GM12878 (cell line): ENCODE results near the gene RIOK1. TPM values are rescaled to one million over a fixed set of nuclear protein-coding genes. Genes with fewer than 3 reads are reported as not detected.

Experiments
- ATAC-seq: fragments of 200-7000 bp; cut with Tn5 transposase; 3 replicates; pipeline ENCODE4 v1.9.1; 2020; ENCODE audit warnings: mild to moderate bottlenecking, moderate library complexity
- BruUV-seq: library from RNA; stranded (reverse); fragments of 400-500 nt; replicated peaks from 2 replicates; lab custom pipeline; 2021; lab: Mats Ljungman, UMichigan
- CTCF ChIA-PET: fragments of 300-600 bp; sonication (Branson Sonifier 250); formaldehyde crosslinking; extraction: SDS; loops from one replicate; lab custom pipeline; 2021; ENCODE audit warnings: inconsistent platforms; lab: Yijun Ruan, JAX
- POLR2A ChIA-PET: fragments of 350-600 bp; formaldehyde crosslinking; extraction: SDS; loops from one replicate; lab custom pipeline; 2021; ENCODE audit warnings: inconsistent platforms; lab: Charles Lee
- RAD21 ChIA-PET: fragments of 300-600 bp; sonication (Branson Sonifier 250); formaldehyde crosslinking; loops from one replicate; lab custom pipeline; 2023; ENCODE audit warnings: antibody characterized with exemption; ENCODE audit not compliant: unreplicated experiment; lab: Charles Lee
- SMC1A ChIA-PET: fragments of 300-600 bp; sonication (Branson Sonifier 250); formaldehyde crosslinking; loops from one replicate; lab custom pipeline; 2023; ENCODE audit not compliant: unreplicated experiment, uncharacterized antibody; lab: Charles Lee
- DNase-seq: peaks from one replicate; pipeline ENCODE4 v3.0.0-alpha.2; 2011; ENCODE audit warnings: low read depth, low spot score
- FAIRE-seq: peaks from 3 replicates; lab custom pipeline; 2011; peaks lifted over from hg19 to GRCh38; lab: Jason Lieb, UNC
- H2AFZ ChIP-seq: 2 replicates; pipeline ENCODE4 v1.6.0; 2011; ENCODE audit warnings: low read depth, low read length, control low read depth; ENCODE audit not compliant: control insufficient read depth
- H3K27ac ChIP-seq: 2 replicates; pipeline ENCODE4 v1.5.1; 2011; ENCODE audit warnings: control low read depth; ENCODE audit not compliant: control insufficient read depth, insufficient read depth
- H3K27me3 ChIP-seq, 2 experiments: replicated peaks in 1 of 2; 2 replicates each; pipeline versions ENCODE4 v1.6.0 to v1.6.1; 2011; ENCODE audit warnings: low read length in 1 of 2; ENCODE audit not compliant: control insufficient read depth in 2 of 2, insufficient read depth in 2 of 2
- H3K36me3 ChIP-seq, 2 experiments: 2 replicates each; pipeline ENCODE4 v1.5.1; 2011; ENCODE audit warnings: low read length in 1 of 2; ENCODE audit not compliant: control insufficient read depth in 2 of 2, insufficient read depth in 2 of 2
- H3K4me1 ChIP-seq: 2 replicates; pipeline ENCODE4 v1.6.1; 2011; ENCODE audit warnings: mild to moderate bottlenecking, low read length, moderate library complexity, mixed read lengths; ENCODE audit not compliant: control insufficient read depth, insufficient read depth
- H3K4me2 ChIP-seq: 2 replicates; pipeline ENCODE4 v1.6.0; 2011; ENCODE audit warnings: control low read depth; ENCODE audit not compliant: control insufficient read depth, insufficient read depth
- H3K4me3 ChIP-seq: fragments of 200-600 bp; sonication (generic); 2 replicates; pipeline ENCODE4 v1.5.1; 2016
- H3K79me2 ChIP-seq: 2 replicates; pipeline ENCODE4 v1.6.0; 2011; ENCODE audit warnings: low read length; ENCODE audit not compliant: control insufficient read depth, insufficient read depth
- H3K9ac ChIP-seq: 2 replicates; pipeline ENCODE4 v1.8.0; 2011; ENCODE audit warnings: low read length, control low read depth, mixed read lengths; ENCODE audit not compliant: control insufficient read depth, insufficient read depth
- H3K9me3 ChIP-seq: replicated peaks from 3 replicates; pipeline ENCODE4 v1.5.1; 2011; ENCODE audit warnings: mild to moderate bottlenecking, low read length; ENCODE audit not compliant: control insufficient read depth, insufficient read depth
- H4K20me1 ChIP-seq: 2 replicates; pipeline ENCODE4 v1.6.0; 2011; ENCODE audit not compliant: control insufficient read depth, insufficient read depth
- BACH1 ChIP-seq: fragments of 450-650 bp; IDR thresholded peaks from 2 replicates; pipeline ENCODE4 v1.6.1; 2017; ENCODE audit warnings: mild to moderate bottlenecking, borderline replicate concordance
- BCLAF1 ChIP-seq: fragments of 450-650 bp; IDR thresholded peaks from 2 replicates; pipeline ENCODE4 v1.6.1; 2017; ENCODE audit warnings: antibody characterized with exemption, mild to moderate bottlenecking, moderate library complexity
- CHD4 ChIP-seq: fragments of 200-600 bp; sonication (generic); IDR thresholded peaks from 2 replicates; pipeline ENCODE4 v1.6.1; 2016; ENCODE audit warnings: mild to moderate bottlenecking
- E2F8 ChIP-seq: fragments of 450-650 bp; IDR thresholded peaks from 2 replicates; pipeline ENCODE4 v1.6.1; 2018; ENCODE audit warnings: mild to moderate bottlenecking, low read depth, moderate library complexity; ENCODE audit not compliant: partially characterized antibody
- ETV6 ChIP-seq, 2 experiments: fragments of 450-650 bp in 1 of 2; IDR thresholded peaks in 1 of 2; conservative IDR thresholded peaks in 1 of 2; 2 replicates each; pipeline ENCODE4 v1.6.1; 2014; ENCODE audit warnings: antibody characterized with exemption in 1 of 2, borderline replicate concordance in 1 of 2, low read depth in 1 of 2, mild to moderate bottlenecking in 1 of 2, moderate library complexity in 1 of 2
- HSF1 ChIP-seq: fragments of 150-350 bp; IDR thresholded peaks from 2 replicates; pipeline ENCODE4 v1.6.1; 2014; ENCODE audit warnings: mild to moderate bottlenecking, low read depth, low read length
- MTA3 ChIP-seq: IDR thresholded peaks from 2 replicates; pipeline ENCODE4 v1.6.1; 2012; ENCODE audit warnings: low read length, inconsistent platforms, borderline replicate concordance
- NR2C1 ChIP-seq: fragments of 450-650 bp; IDR thresholded peaks from 2 replicates; pipeline ENCODE4 v1.6.1; 2017; ENCODE audit warnings: antibody characterized with exemption, mild to moderate bottlenecking, moderate library complexity
- NR2F1 ChIP-seq: fragments of 450-650 bp; conservative IDR thresholded peaks from 2 replicates; pipeline ENCODE4 v1.6.1; 2017; ENCODE audit warnings: mild to moderate bottlenecking
- PML ChIP-seq: IDR thresholded peaks from 2 replicates; pipeline ENCODE4 v1.6.1; 2012; ENCODE audit warnings: low read length, inconsistent platforms
- SMARCA5 ChIP-seq: fragments of 450-650 bp; IDR thresholded peaks from 2 replicates; pipeline ENCODE4 v1.6.1; 2017; ENCODE audit warnings: mild to moderate bottlenecking
- SPI1 ChIP-seq: IDR thresholded peaks from 2 replicates; pipeline ENCODE4 v1.6.1; 2011; ENCODE audit warnings: low read depth, mild to moderate bottlenecking, low read length, moderate library complexity, borderline replicate concordance; ENCODE audit not compliant: insufficient read depth
- ZNF687 ChIP-seq: fragments of 450-650 bp; IDR thresholded peaks from 2 replicates; pipeline ENCODE4 v1.6.1; 2017; ENCODE audit warnings: mild to moderate bottlenecking, moderate library complexity
- ZSCAN29 ChIP-seq: fragments of 450-650 bp; IDR thresholded peaks from 2 replicates; pipeline ENCODE4 v1.6.1; 2017; ENCODE audit warnings: mild to moderate bottlenecking, moderate library complexity
- WGBS: methylation state at CpG from one replicate; pipeline ENCODE4 v1.1.6; 2016; ENCODE audit warnings: low lambda C conversion rate; ENCODE audit not compliant: insufficient replicate concordance, insufficient coverage; ENCODE audit errors: missing lambda C conversion rate; 5-methylcytosine and 5-hydroxymethylcytosine counted together
- in situ Hi-C: fragments of 300-500 bp; cut with MboI; formaldehyde crosslinking; loops from 9 replicates; pipeline ENCODE4 v1.14.3; 2018; ENCODE audit warnings: mixed read lengths
- intact Hi-C: fragments of 100-400 bp; cut with micrococcal nuclease; formaldehyde crosslinking; loops from one replicate; pipeline ENCODE4 v1.14.2; 2022; ENCODE audit not compliant: unreplicated experiment
- polyA plus RNA-seq, 11 experiments: library from polyadenylated mRNA; depleted of rRNA in 4 of 11; unstranded in 6 of 11; stranded (reverse) in 5 of 11; fragments of >200 nt; fragmentation: Nextera tagmentation in 4 of 11; fragmentation: Illumina TruSeq in 1 of 11; extraction: Ambion mirVana in 4 of 11; extraction: Trizol in 1 of 11; gene quantifications; 1 replicate in 1 of 11; 2 replicates in 10 of 11; pipeline versions ENCODE4 v1.2.1 to v1.2.3, GENCODE V29; 2011 to 2016; ENCODE audit warnings: inconsistent platforms in 2 of 11, missing spikeins in 2 of 11, low read depth in 1 of 11
- total RNA-seq, 4 experiments: library from RNA; depleted of rRNA in 3 of 4; stranded (reverse); fragments of >200 nt in 3 of 4; fragmentation: Illumina TruSeq in 1 of 4; extraction: Trizol in 1 of 4; gene quantifications; 2 replicates each; pipeline versions ENCODE4 v1.2.1 to v1.2.3, GENCODE V29; 2013 to 2021

Gene RIOK1
- total and polyA plus RNA-seq, 10 of the 15 experiments (the other 5 are each of a cell fraction or from before 2014, with no cell fraction given): 16.1 to 44.6 (median 33.7) TPM

GRCh38 chr6:7439228-7439627 is 49.6 kb downstream of the RIOK1 start:
- FAIRE-seq (no peak), ATAC-seq (0 out of 3 replicates have a peak, but pooled peaks have one; percentile 19)
- POLR2A ChIA-PET: no interaction called here
- no peak for TF ChIP-seq MTA3
- no peak for TF ChIP-seq BACH1
- TF ChIP-seq NR2C1: no peak
- no peak for TF ChIP-seq CHD4
- no peak for TF ChIP-seq SMARCA5
- TF ChIP-seq ZSCAN29: no peak
- TF ChIP-seq ZNF687: no peak
- TF ChIP-seq BCLAF1: no peak
- peak in 1 of 2 experiments; percentile 57; a peak in 1 of 4 replicates for TF ChIP-seq ETV6 (conservative IDR thresholded peaks at IDR 0.05 in 1 of 2, IDR thresholded peaks at IDR 0.05 in 1 of 2; ENCODE audit: borderline replicate concordance in 1 of 2, low read depth in 1 of 2)
- no peak for TF ChIP-seq HSF1
- no peak for TF ChIP-seq NR2F1
- TF ChIP-seq SPI1: peak; percentile 61; the same call in 1 of the 2 replicates
- no peak for TF ChIP-seq E2F8
- no peak for TF ChIP-seq PML

More at GRCh38 chr6:7439228-7439627, 49.6 kb downstream of the RIOK1 start:
- Histone ChIP-seq H3K36me3 (no peaks in the 10 kb centered on the region), H3K9me3 (no peaks in the 10 kb centered on the region; the same call in 2 of the 3 replicates), H3K4me3 (no peak overlapping the region), H2AFZ (no peak overlapping the region), H3K4me1 (no peaks in the 10 kb centered on the region), H3K27me3 (no peaks in the 10 kb centered on the region), H3K4me2 (no peak overlapping the region), H3K27ac (no peak overlapping the region), H3K9ac (no peak overlapping the region), H3K79me2 (no peaks in the 10 kb centered on the region), H4K20me1 (no peaks in the 10 kb centered on the region)
- no TSS peak for BruUV-seq
- WGBS: 23% methylated on average over 3 of the region's 3 CpGs
- in situ Hi-C loops (no loop called here), intact Hi-C loops (no loop called here)
- ChIA-PET RAD21 (no interaction called here), CTCF (no interaction called here), SMC1A (no interaction called here)
- DNase-seq: no peak
